ENCODE measurements around the gene STIMATE.

STIMATE gene

DNA sequence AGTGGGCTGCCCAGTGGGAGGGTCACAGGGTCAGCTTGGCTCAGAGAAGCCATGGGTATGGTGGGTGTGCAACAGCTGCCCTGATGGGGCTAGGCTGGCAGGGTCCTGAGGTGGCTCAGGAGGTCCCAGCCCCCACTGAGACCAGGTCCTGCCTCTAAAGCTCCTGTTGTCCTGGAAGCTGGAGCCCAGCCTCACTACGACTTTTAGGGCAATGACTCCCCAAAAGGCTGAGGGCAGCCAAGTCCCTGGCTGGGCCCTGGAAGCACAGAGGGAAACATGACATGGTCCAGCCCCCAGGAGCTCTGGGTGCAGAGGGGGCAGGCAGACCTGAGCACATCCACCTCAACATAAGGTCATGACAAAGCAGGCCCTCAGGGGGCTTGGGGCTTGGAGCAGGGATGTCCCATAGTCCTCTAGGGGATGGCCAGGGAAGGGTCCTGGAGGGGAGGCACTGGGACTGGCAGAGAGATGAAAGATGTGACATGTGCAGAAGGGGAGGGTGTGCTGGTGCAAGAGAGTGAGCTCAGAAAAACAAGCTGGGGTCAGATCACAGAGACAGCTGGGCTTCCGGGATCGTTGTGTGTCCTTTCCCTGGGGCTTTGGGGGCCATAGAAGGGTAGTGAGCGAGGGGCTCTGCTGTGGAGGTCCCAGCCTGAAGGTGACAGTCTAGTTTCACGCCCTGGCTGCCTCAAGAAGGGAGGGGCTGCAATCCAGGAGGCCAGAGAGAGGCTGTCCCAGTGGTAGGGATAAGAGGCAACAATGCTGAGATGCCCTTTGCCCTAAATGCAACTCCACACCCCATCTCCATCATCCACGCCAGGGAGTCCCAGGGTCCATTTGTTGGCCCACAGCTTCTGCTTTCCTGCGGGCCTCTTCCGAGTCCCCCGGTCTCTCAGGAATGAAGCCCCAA, 103.4 kb downstream of the STIMATE start:
- H3K9ac ChIP-seq (ENCODE audit: insufficient read length, low read depth) = no peak overlapping the region
- DNase-seq (ENCODE audit: low read depth, low spot score) = no peak
- H3K27me3 ChIP-seq (ENCODE audit: insufficient read depth, insufficient read length) = peaks cover 5% of the 10 kb centered on the region
- H3K36me3 ChIP-seq (ENCODE audit: insufficient read depth, insufficient read length, low read length) = no peaks in the 10 kb centered on the region
- no peaks in the 10 kb centered on the region for H3K9me3 ChIP-seq (ENCODE audit: insufficient read depth, low read length)
- peaks cover 6% of the 10 kb centered on the region for H3K4me1 ChIP-seq (ENCODE audit: insufficient read depth, insufficient read length)
- no peak overlapping the region for H3K4me3 ChIP-seq (ENCODE audit: insufficient read length, low read depth)
- TF ChIP-seq ZNF274 (IDR thresholded peaks at IDR 0.05; ENCODE audit: low read depth, low read length) = no peak
- TF ChIP-seq SUZ12 (IDR thresholded peaks at IDR 0.05; ENCODE audit: extremely low read depth, insufficient read depth, insufficient read length) = no peak
- TF ChIP-seq YY1 (IDR thresholded peaks at IDR 0.05; ENCODE audit: insufficient read depth, insufficient read length) = no peak

GRCh38 chr3:52792961-52793695, 104.2 kb downstream of the STIMATE start:
- Histone ChIP-seq H3K27me3 (ENCODE audit: insufficient read depth, insufficient read length) (peaks cover 5% of the 10 kb centered on the region), H3K9ac (ENCODE audit: insufficient read length, low read depth) (no peak overlapping the region), H3K9me3 (ENCODE audit: insufficient read depth, low read length) (no peaks in the 10 kb centered on the region), H3K4me3 (ENCODE audit: insufficient read length, low read depth) (no peak overlapping the region), H3K4me1 (ENCODE audit: insufficient read depth, insufficient read length) (peaks cover 4% of the 10 kb centered on the region), H3K36me3 (ENCODE audit: insufficient read depth, insufficient read length, low read length) (no peaks in the 10 kb centered on the region)
- no peak for TF ChIP-seq ZNF274 (IDR thresholded peaks at IDR 0.05; ENCODE audit: low read depth, low read length)
- no peak for TF ChIP-seq SUZ12 (IDR thresholded peaks at IDR 0.05; ENCODE audit: extremely low read depth, insufficient read depth, insufficient read length)
- no peak for TF ChIP-seq YY1 (IDR thresholded peaks at IDR 0.05; ENCODE audit: insufficient read depth, insufficient read length)
- DNase-seq (ENCODE audit: low read depth, low spot score) = no peak

DNA sequence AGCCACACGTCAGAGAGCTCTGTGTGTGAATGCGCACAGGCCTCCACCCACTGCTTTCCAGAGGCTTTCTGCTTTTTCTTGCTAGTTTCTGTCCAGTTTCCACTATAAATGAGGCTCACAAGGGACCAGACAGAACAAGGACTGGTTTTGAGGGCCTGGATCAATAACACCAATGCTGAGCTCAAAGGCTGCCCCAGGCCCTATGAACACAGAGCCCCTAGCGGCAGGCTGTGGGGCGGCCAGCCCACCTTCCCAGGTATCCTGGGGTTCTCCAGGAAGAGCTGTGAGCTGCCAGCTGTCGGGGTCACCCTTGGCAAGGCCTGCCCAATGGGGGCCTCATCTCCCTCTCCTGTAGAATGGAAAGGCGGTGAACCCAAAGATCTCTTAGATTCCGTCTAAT, 104.9 kb downstream of the STIMATE start:
- TF ChIP-seq YY1 (IDR thresholded peaks at IDR 0.05; ENCODE audit: insufficient read depth, insufficient read length) = no peak
- no peak for TF ChIP-seq SUZ12 (IDR thresholded peaks at IDR 0.05; ENCODE audit: extremely low read depth, insufficient read depth, insufficient read length)
- no peak for TF ChIP-seq ZNF274 (IDR thresholded peaks at IDR 0.05; ENCODE audit: low read depth, low read length)
- Histone ChIP-seq H3K9ac (ENCODE audit: insufficient read length, low read depth) (no peak overlapping the region), H3K9me3 (ENCODE audit: insufficient read depth, low read length) (no peaks in the 10 kb centered on the region), H3K4me3 (ENCODE audit: insufficient read length, low read depth) (no peak overlapping the region), H3K36me3 (ENCODE audit: insufficient read depth, insufficient read length, low read length) (no peaks in the 10 kb centered on the region), H3K4me1 (ENCODE audit: insufficient read depth, insufficient read length) (peaks cover 4% of the 10 kb centered on the region), H3K27me3 (ENCODE audit: insufficient read depth, insufficient read length) (peaks cover 5% of the 10 kb centered on the region)
- no peak for DNase-seq (ENCODE audit: low read depth, low spot score)

DNA sequence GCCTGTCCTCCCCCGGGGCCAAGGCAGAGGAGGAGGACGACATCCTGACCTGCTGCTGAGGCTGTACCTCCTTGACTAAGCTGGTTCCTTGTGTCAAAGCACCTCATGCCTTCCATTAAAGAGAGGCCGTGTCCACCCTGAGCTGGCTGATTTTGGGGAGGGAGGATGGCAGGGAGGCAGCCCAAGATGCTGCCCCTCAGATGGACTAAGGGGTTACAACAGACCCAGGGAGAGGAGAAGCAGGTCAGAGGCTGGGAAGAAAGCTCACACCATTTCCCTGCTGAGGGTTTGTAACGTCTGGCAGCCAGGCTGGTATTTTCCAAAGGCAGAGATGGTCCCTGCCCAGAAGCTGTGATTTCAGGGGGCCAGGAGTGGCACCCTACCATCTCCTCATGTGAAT, 105.4 kb downstream of the STIMATE start:
- TF ChIP-seq ZNF274 (IDR thresholded peaks at IDR 0.05; ENCODE audit: low read depth, low read length) (no peak), SUZ12 (IDR thresholded peaks at IDR 0.05; ENCODE audit: extremely low read depth, insufficient read depth, insufficient read length) (no peak), YY1 (IDR thresholded peaks at IDR 0.05; ENCODE audit: insufficient read depth, insufficient read length) (no peak)
- Histone ChIP-seq H3K9ac (ENCODE audit: insufficient read length, low read depth) (no peak overlapping the region), H3K9me3 (ENCODE audit: insufficient read depth, low read length) (no peaks in the 10 kb centered on the region), H3K36me3 (ENCODE audit: insufficient read depth, insufficient read length, low read length) (no peaks in the 10 kb centered on the region), H3K4me1 (ENCODE audit: insufficient read depth, insufficient read length) (peaks cover 4% of the 10 kb centered on the region), H3K27me3 (ENCODE audit: insufficient read depth, insufficient read length) (peaks cover 5% of the 10 kb centered on the region), H3K4me3 (ENCODE audit: insufficient read length, low read depth) (no peak overlapping the region)
- DNase-seq (ENCODE audit: low read depth, low spot score) = no peak

GRCh38 chr3:52791366-52791765, 106.0 kb downstream of the STIMATE start:
- Histone ChIP-seq H3K9ac (ENCODE audit: insufficient read length, low read depth) (no peak overlapping the region), H3K4me1 (ENCODE audit: insufficient read depth, insufficient read length) (peaks cover 4% of the 10 kb centered on the region), H3K27me3 (ENCODE audit: insufficient read depth, insufficient read length) (peaks cover 5% of the 10 kb centered on the region), H3K36me3 (ENCODE audit: insufficient read depth, insufficient read length, low read length) (no peaks in the 10 kb centered on the region), H3K4me3 (ENCODE audit: insufficient read length, low read depth) (no peak overlapping the region), H3K9me3 (ENCODE audit: insufficient read depth, low read length) (no peaks in the 10 kb centered on the region)
- DNase-seq (ENCODE audit: low read depth, low spot score) = no peak
- TF ChIP-seq SUZ12 (IDR thresholded peaks at IDR 0.05; ENCODE audit: extremely low read depth, insufficient read depth, insufficient read length) (no peak), YY1 (IDR thresholded peaks at IDR 0.05; ENCODE audit: insufficient read depth, insufficient read length) (no peak), ZNF274 (IDR thresholded peaks at IDR 0.05; ENCODE audit: low read depth, low read length) (no peak)

DNA sequence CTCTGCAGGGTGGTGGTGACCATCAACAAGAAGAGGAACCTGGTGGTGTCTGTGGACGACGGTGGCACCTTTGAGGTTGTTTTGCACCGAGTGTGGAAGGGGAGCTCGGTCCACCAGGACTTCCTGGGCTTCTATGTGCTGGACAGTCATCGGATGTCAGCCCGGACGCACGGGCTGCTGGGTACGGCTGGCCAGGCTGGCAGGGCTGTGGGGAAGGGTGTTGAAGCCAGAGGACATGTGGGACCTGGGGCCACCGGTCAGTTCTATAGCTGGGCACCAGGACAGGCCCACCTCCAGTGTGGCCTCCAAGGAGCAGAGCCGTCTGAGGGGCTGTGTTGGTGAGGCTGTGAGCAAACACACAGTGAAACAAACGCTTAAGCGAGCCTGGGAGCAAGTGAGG, 106.6 kb downstream of the STIMATE start:
- TF ChIP-seq ZNF274 (IDR thresholded peaks at IDR 0.05; ENCODE audit: low read depth, low read length) (no peak), YY1 (IDR thresholded peaks at IDR 0.05; ENCODE audit: insufficient read depth, insufficient read length) (no peak), SUZ12 (IDR thresholded peaks at IDR 0.05; ENCODE audit: extremely low read depth, insufficient read depth, insufficient read length) (no peak)
- H3K27me3 ChIP-seq (ENCODE audit: insufficient read depth, insufficient read length) = peaks cover 5% of the 10 kb centered on the region
- no peak overlapping the region for H3K4me3 ChIP-seq (ENCODE audit: insufficient read length, low read depth)
- peaks cover 4% of the 10 kb centered on the region for H3K4me1 ChIP-seq (ENCODE audit: insufficient read depth, insufficient read length)
- DNase-seq (ENCODE audit: low read depth, low spot score) = no peak
- no peaks in the 10 kb centered on the region for H3K9me3 ChIP-seq (ENCODE audit: insufficient read depth, low read length)
- no peak overlapping the region for H3K9ac ChIP-seq (ENCODE audit: insufficient read length, low read depth)
- no peaks in the 10 kb centered on the region for H3K36me3 ChIP-seq (ENCODE audit: insufficient read depth, insufficient read length, low read length)

DNA sequence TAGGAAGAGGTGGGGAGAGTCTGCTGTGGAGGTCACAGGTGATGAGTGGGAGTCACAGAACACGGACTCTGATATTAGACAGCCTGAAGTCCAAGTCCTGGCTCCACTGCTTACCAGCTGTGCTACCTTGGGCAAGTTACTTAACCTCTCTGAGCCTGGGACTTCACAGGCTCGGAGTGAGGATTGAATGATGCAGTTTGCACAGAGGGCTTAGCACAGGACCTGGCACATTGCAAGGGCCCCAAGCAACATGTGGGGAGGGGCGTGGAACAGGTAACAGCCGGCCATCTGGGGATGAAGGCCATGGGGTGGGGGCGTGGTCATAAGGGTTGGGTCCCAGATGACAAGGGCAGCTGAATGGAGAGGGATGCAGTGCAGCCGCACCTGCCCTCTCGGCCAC, 107.0 kb downstream of the STIMATE start:
- Histone ChIP-seq H3K27me3 (ENCODE audit: insufficient read depth, insufficient read length) (peaks cover 5% of the 10 kb centered on the region), H3K9me3 (ENCODE audit: insufficient read depth, low read length) (no peaks in the 10 kb centered on the region), H3K36me3 (ENCODE audit: insufficient read depth, insufficient read length, low read length) (no peaks in the 10 kb centered on the region), H3K4me1 (ENCODE audit: insufficient read depth, insufficient read length) (peaks cover 4% of the 10 kb centered on the region), H3K9ac (ENCODE audit: insufficient read length, low read depth) (no peak overlapping the region), H3K4me3 (ENCODE audit: insufficient read length, low read depth) (no peak overlapping the region)
- DNase-seq (ENCODE audit: low read depth, low spot score) = no peak
- TF ChIP-seq ZNF274 (IDR thresholded peaks at IDR 0.05; ENCODE audit: low read depth, low read length) (no peak), SUZ12 (IDR thresholded peaks at IDR 0.05; ENCODE audit: extremely low read depth, insufficient read depth, insufficient read length) (no peak), YY1 (IDR thresholded peaks at IDR 0.05; ENCODE audit: insufficient read depth, insufficient read length) (no peak)

Measured in NT2/D1 (cell line).